Mucosa of rectum (tissue), 2 donors: Measurements from ENCODE around the gene FCMR.

ENCODE experiments used
- H3K27ac ChIP-seq, 2 donors: one replicate each; pipeline ENCODE4 v1.7.0; 2013; ENCODE audit warnings: inconsistent platforms in 2 of 2, low read depth in 2 of 2, low read length in 2 of 2
- H3K27me3 ChIP-seq, 2 donors: one replicate each; pipeline ENCODE4 v1.7.0; 2013; ENCODE audit warnings: low read length in 2 of 2; ENCODE audit not compliant: control insufficient read depth in 2 of 2, insufficient read depth in 2 of 2
- H3K36me3 ChIP-seq, 2 donors: one replicate each; pipeline ENCODE4 v1.7.0; 2013; ENCODE audit warnings: low read length in 2 of 2; ENCODE audit not compliant: control insufficient read depth in 2 of 2, insufficient read depth in 2 of 2
- H3K4me1 ChIP-seq, 2 donors: one replicate each; pipeline ENCODE4 v1.7.0; 2013; ENCODE audit warnings: low read length in 2 of 2, mild to moderate bottlenecking in 1 of 2; ENCODE audit not compliant: control insufficient read depth in 2 of 2, insufficient read depth in 2 of 2
- H3K4me3 ChIP-seq, 2 donors: one replicate each; pipeline ENCODE4 v1.7.0; 2013; ENCODE audit warnings: low read length in 2 of 2
- H3K9ac ChIP-seq, 2 donors: one replicate each; pipeline ENCODE4 v1.7.0; 2013; ENCODE audit warnings: low read length in 2 of 2, low read depth in 1 of 2, mild to moderate bottlenecking in 1 of 2
- H3K9me3 ChIP-seq, 2 donors: one replicate each; pipeline ENCODE4 v1.7.0; 2013; ENCODE audit warnings: low read length in 2 of 2; ENCODE audit not compliant: control insufficient read depth in 2 of 2
- donor health status: healthy.
- donor health status: Normal muscosa, but diverticular disease.

Gene FCMR, protein sequence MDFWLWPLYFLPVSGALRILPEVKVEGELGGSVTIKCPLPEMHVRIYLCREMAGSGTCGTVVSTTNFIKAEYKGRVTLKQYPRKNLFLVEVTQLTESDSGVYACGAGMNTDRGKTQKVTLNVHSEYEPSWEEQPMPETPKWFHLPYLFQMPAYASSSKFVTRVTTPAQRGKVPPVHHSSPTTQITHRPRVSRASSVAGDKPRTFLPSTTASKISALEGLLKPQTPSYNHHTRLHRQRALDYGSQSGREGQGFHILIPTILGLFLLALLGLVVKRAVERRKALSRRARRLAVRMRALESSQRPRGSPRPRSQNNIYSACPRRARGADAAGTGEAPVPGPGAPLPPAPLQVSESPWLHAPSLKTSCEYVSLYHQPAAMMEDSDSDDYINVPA

DNA sequence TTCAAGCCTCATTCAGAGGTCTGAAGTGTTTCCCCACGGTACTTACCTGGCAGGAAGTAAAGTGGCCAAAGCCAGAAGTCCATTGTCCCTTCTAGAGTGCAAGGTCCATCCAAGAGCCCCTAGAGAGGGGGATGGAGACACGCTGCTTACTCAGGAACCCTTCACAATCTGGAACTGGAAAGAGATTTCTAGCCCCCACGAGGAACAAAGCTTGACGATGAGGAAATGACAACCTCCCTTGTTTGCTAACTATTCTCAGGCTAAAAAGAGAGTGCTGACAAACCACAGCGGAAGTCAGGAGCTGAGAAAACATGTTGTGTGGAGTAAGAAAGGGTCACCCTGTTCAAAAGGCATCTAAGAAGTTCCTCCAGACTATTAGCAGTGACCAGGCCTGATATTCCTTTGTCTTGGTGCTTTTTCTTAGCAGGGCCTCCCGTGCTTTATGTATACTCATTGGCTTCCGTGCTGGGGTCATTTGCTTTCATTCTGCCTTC, at the start of gene FCMR:
FCMR (minus strand) TSS at position 170 of the 494 bp plus-strand sequence; CDS start at position 83, 87 bp downstream.
- peak within 1 kb of the TSS; percentile 13 to 75 for H3K4me3 ChIP-seq

DNA sequence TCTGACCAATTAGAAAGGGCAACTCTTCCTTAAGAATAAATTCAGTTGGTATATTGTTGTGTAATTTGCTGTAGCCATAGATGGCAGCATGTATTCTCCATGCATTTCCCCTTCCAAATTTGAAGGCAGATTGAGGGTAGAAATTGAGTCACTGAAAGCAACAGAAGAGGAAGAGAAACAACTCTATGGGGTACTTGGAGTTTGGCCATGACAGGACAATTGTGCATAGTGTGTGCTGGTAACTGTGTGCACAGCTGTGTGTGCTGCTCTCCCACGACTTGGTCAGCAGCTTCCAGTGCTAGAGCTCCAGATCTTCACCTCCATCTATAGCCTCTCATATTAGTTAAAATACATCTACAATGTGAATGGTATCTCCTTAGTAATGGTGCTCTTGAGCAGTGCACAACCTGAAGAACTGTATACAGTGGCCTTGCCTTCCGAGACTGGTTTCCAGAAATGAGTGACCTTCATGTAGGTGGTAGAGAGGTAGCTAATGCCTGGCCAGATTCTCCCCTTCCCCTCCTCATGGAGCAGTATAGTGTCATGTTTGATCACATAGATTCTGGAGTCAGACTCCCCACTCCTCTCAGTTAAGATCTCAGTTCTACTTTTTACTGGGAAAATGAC, 49.4 kb upstream of the FCMR start:
- Histone ChIP-seq H3K27me3 (no peaks in the 10 kb centered on the region), H3K9me3 (no peaks in the 10 kb centered on the region), H3K4me3 (no peak overlapping the region), H3K36me3 (no peaks in the 10 kb centered on the region), H3K27ac (peak overlapping the region in 1 of 2 donors; percentile 4), H3K4me1 (peaks cover 63 to 79% of the 10 kb centered on the region in 2 donors), H3K9ac (no peak overlapping the region)

More for the DNA sequence above, at the start of gene FCMR:
- Histone ChIP-seq H3K9me3 (no peaks in the 10 kb centered on the region), H3K27me3 (no peaks in the 10 kb centered on the region), H3K27ac (peak within 1 kb of the TSS; percentile 73 to 89), H3K4me1 (peaks cover 21 to 30% of the 10 kb centered on the region in 2 donors), H3K9ac (peak within 1 kb of the TSS; percentile 44 to 81), H3K36me3 (no peaks in the 10 kb centered on the region)

DNA sequence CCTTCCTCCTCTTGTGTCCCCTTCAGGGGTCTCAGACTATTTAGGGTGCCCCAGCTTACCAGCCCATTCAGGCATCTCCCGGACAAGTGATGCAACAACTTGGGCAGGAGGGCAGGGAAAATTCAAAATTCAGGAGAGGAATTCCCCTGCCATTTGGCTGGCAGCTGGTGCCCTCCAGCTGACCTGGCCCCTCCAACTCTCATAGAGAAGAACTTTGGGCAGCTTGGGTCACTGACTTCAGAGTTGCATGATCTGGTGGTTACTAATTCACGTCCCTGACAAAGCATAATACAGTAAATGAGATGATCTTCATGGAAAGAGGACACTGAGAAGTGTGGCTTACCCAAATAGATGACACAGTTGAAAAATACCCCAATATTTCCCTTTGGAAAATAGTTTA, 48.7 kb upstream of the FCMR start, which contains the start of gene FCAMR:
FCAMR (minus strand) TSS at position 15 of the 400 bp plus-strand sequence. CDS start 335 bp downstream, outside the sequence.
- Histone ChIP-seq H3K9ac (peak within 1 kb of the TSS; percentile 15 to 41), H3K4me1 (peaks cover 68 to 79% of the 10 kb centered on the region in 2 donors), H3K27me3 (no peaks in the 10 kb centered on the region), H3K36me3 (no peaks in the 10 kb centered on the region), H3K27ac (peak within 1 kb of the TSS; percentile 84 to 91), H3K4me3 (no peak within 1 kb of the TSS), H3K9me3 (no peaks in the 10 kb centered on the region)

DNA sequence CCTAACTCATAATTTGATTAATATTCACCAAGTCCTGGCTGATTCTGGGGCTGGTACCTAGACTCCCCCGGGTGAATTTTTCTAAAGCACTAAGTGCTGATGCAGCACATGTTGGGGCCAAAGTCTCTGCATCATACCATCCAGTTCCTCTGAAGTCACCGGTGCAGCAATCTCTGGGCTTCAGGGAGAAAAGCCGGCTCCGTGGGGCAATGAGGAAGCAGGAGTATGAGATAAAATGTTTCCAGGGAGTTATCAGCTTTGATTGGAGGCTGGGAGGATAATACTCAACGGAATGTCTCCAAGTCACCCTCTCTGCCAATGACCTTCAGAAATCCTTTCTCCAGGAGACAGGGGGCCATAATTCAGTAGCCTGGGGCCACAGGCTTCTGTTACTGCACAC, 47.3 kb upstream of the FCMR start:
- Histone ChIP-seq H3K36me3 (no peaks in the 10 kb centered on the region), H3K4me3 (no peak overlapping the region), H3K9me3 (no peaks in the 10 kb centered on the region), H3K27me3 (no peaks in the 10 kb centered on the region), H3K9ac (peak overlapping the region; percentile 16 to 41), H3K4me1 (peaks cover 57 to 69% of the 10 kb centered on the region in 2 donors), H3K27ac (peak overlapping the region; percentile 84 to 91)

DNA sequence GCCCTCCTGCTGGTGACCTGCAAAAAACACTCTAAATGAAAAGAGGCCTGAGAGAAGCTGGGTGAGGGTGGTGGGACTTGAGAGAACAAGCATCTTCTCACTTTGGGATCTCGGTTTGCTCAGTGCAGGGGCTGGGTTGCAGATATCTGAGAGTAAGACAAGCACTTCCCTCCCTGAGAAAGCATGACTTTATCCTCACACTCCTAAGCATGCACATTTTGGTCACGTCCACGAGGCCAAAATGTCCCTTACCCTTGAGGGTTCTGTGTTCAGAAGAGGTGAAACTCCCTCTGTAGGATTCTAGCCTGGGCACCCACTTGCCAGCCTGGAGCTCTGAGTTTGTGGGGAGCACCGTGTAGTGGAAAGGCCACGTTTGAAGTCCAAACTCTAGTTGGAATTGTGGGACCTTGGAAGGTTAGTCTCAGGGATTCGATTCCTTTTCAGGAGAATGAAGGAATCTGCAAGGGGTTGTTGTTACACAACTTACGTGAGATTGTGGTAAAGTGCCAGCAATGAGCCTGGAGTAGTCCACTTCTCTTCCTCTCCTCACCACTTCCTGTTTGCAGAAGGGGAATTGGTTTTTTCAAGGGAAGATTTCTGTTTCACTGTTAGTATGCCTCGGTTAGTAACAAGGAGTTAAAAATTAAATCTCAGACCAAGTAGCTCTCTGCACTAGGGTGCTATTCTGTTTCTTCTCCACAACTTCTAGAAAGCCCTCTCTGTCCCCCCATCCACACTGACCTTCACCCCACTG, 45.5 kb upstream of the FCMR start:
- H3K27me3 ChIP-seq, result no peaks in the 10 kb centered on the region
- H3K9ac ChIP-seq, result peak overlapping the region in 1 of 2 donors; percentile 11
- no peaks in the 10 kb centered on the region for H3K9me3 ChIP-seq
- peak overlapping the region; percentile 53 to 84 for H3K27ac ChIP-seq
- peaks cover 60 to 69% of the 10 kb centered on the region in 2 donors for H3K4me1 ChIP-seq
- H3K36me3 ChIP-seq, result no peaks in the 10 kb centered on the region
- H3K4me3 ChIP-seq, result no peak overlapping the region

DNA sequence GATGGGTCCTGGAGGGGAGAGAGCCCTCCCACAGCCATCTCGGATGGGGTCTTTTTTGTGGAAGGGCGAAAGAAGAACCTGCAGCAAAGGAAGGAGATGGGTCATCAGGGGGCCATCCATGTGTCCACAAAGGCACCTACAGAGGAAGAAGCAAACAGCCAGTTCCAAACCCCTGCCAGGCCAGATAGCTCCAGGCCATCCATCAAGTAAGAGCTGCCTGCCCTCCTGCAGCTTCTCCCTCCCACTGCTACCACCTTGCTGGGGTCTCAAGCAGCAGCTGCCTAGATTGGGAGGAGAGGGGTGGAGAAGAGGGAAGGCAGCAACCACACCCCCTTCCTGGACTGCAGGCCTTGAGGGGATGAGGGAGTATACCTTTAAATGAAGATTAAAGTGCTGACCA, 44.0 kb upstream of the FCMR start:
- Histone ChIP-seq H3K9me3 (no peaks in the 10 kb centered on the region), H3K4me1 (peaks cover 58 to 60% of the 10 kb centered on the region in 2 donors), H3K9ac (no peak overlapping the region), H3K27ac (no peak overlapping the region), H3K4me3 (no peak overlapping the region), H3K27me3 (no peaks in the 10 kb centered on the region), H3K36me3 (no peaks in the 10 kb centered on the region)

DNA sequence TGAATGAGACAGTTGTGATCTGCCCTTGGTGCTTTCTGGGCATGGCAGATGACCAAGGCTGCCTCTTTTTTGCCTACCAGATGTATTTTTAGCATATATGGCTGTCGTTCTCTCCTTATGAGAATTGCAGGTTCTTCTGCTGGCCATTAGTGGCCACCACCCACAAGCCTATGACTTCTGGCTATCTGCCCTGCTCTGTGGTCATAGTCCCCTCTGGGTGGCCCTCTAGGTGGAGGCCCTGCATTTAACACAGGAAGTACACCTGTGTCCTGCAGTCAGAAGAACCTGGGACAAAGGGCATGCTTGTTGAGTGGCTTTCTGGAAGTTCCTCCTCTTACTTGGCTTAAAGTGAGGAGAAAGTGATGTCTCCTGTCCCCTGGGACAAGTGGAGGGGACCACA, 42.0 kb upstream of the FCMR start:
- Histone ChIP-seq H3K27me3 (no peaks in the 10 kb centered on the region), H3K36me3 (no peaks in the 10 kb centered on the region), H3K9me3 (no peaks in the 10 kb centered on the region), H3K4me3 (peak overlapping the region in 1 of 2 donors; percentile 36), H3K27ac (peak overlapping the region; percentile 82 to 90), H3K4me1 (peaks cover 42 to 43% of the 10 kb centered on the region in 2 donors), H3K9ac (peak overlapping the region in 1 of 2 donors; percentile 36)

DNA sequence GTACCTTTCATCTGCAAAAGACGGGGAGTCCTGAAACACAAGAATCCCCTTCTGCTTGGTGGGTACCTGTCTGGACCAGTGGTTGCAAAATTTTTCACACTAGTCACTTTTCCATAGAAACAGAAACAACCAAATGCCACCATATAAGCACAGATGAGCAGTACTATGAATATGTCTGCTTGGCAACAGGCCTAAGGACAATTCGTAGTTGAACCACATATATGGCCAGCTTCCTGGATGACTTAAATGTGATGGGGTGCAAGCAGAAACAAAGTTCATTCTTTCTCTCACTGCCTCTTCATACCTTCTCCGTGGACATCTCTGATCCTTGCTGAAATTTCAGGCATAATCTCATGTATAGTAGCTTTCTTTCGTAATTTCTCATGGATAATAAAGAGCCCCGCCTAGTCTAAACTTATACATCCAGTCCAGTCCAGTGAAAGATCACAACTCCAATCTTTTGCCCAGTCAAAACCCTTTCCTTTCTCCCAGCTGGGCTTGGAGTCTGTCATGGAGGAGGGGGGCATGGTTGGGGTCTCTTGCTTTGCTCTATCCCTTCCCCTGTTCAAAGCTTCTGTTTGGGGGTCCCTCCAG, 41.5 kb upstream of the FCMR start:
- peak overlapping the region; percentile 9 to 36 for H3K4me3 ChIP-seq
- H3K9ac ChIP-seq, result no peak overlapping the region
- H3K4me1 ChIP-seq, result peaks cover 38% of the 10 kb centered on the region in 2 donors
- H3K9me3 ChIP-seq, result no peaks in the 10 kb centered on the region
- no peaks in the 10 kb centered on the region for H3K36me3 ChIP-seq
- H3K27ac ChIP-seq, result peak overlapping the region; percentile 82 to 90
- no peaks in the 10 kb centered on the region for H3K27me3 ChIP-seq

DNA sequence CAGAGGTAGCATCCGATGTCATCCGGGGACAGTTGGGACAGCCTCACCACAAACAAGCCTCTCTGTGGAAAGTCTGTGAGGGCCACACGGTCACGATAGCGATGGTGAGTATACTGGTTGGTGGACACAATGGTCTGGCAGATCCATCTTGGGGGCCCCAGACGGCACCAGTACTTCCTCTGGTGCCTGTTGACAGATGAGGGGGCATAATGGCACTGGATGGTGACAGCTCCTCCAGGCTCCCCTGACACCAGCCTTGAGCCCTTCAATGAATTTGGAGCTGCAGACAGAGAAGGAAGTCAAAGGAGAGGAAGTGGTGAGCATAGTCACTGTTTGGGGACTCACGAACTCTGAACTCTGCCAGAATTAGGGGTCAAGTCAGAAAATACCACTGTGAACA, 40.5 kb upstream of the FCMR start:
- Histone ChIP-seq H3K4me3 (no peak overlapping the region), H3K4me1 (peaks cover 28 to 32% of the 10 kb centered on the region in 2 donors), H3K27me3 (no peaks in the 10 kb centered on the region), H3K9me3 (no peaks in the 10 kb centered on the region), H3K9ac (no peak overlapping the region), H3K27ac (peak overlapping the region; percentile 82 to 90), H3K36me3 (no peaks in the 10 kb centered on the region)
